Muscle layer of colon (tissue), 2 donors: ENCODE measurements around the gene DENND6A.
"Not testable (repeated sequence)": the region's sequence is repeated elsewhere in the genome, so short reads cannot be mapped to it uniquely, and the experiment has no call there.

Experiments used
- H3K27ac ChIP-seq: one replicate; pipeline ENCODE4 v1.7.0; 2013; ENCODE audit warnings: low read depth, mild to moderate bottlenecking, low read length, moderate library complexity
- H3K27me3 ChIP-seq, 2 donors: one replicate each; pipeline ENCODE4 v1.7.0; 2013; ENCODE audit warnings: low read length in 2 of 2, mild to moderate bottlenecking in 2 of 2; ENCODE audit not compliant: insufficient read depth in 2 of 2, control insufficient read depth in 1 of 2
- H3K36me3 ChIP-seq: one replicate; pipeline ENCODE4 v1.7.0; 2013; ENCODE audit warnings: mild to moderate bottlenecking, low read length; ENCODE audit not compliant: insufficient read depth
- H3K4me1 ChIP-seq: one replicate; pipeline ENCODE4 v1.7.0; 2013; ENCODE audit warnings: mild to moderate bottlenecking, low read length; ENCODE audit not compliant: insufficient read depth
- H3K4me3 ChIP-seq, 2 donors: one replicate each; pipeline ENCODE4 v1.7.0; 2013; ENCODE audit warnings: low read length in 2 of 2, low read depth in 1 of 2, mild to moderate bottlenecking in 1 of 2, moderate library complexity in 1 of 2
- H3K9ac ChIP-seq: one replicate; pipeline ENCODE4 v1.7.0; 2013; ENCODE audit warnings: low read length
- H3K9me3 ChIP-seq: one replicate; pipeline ENCODE4 v1.7.0; 2013; ENCODE audit warnings: mild to moderate bottlenecking, low read length
- donor health status: abdominal sarcoma.
- donor health status: Adenocarcinoma of cecum.

The DENND6A gene

GRCh38 chr3:57659806-57660439 lies 33.0 kb downstream of the DENND6A start:
- Histone ChIP-seq H3K27me3 (no peaks in the 10 kb centered on the region), H3K9ac (no peak overlapping the region), H3K27ac (no peak overlapping the region), H3K9me3 (no peaks in the 10 kb centered on the region), H3K4me3 (no peak overlapping the region), H3K36me3 (peaks cover 38% of the 10 kb centered on the region), H3K4me1 (no peaks in the 10 kb centered on the region)

GRCh38 chr3:57659004-57659673 lies 33.7 kb downstream of the DENND6A start:
- H3K27ac ChIP-seq: no peak overlapping the region
- no peaks in the 10 kb centered on the region for H3K4me1 ChIP-seq
- no peaks in the 10 kb centered on the region for H3K9me3 ChIP-seq
- peaks cover 38% of the 10 kb centered on the region for H3K36me3 ChIP-seq
- no peak overlapping the region for H3K9ac ChIP-seq
- H3K4me3 ChIP-seq: no peak overlapping the region
- H3K27me3 ChIP-seq: no peaks in the 10 kb centered on the region

- H3K27ac ChIP-seq: no peak overlapping the region
- no peaks in the 10 kb centered on the region for H3K4me1 ChIP-seq
- peaks cover 38% of the 10 kb centered on the region for H3K36me3 ChIP-seq
These were observed 34.3 kb downstream of the DENND6A start for GRCh38 chr3:57658536-57658935.

GRCh38 chr3:57655727-57656126 lies 37.1 kb downstream of the DENND6A start:
- Histone ChIP-seq H3K27me3 (no peaks in the 10 kb centered on the region), H3K27ac (no peak overlapping the region), H3K4me3 (no peak overlapping the region), H3K9me3 (no peaks in the 10 kb centered on the region), H3K9ac (no peak overlapping the region), H3K36me3 (peaks cover 31% of the 10 kb centered on the region), H3K4me1 (no peaks in the 10 kb centered on the region)

More at GRCh38 chr3:57658536-57658935, 34.3 kb downstream of the DENND6A start:
- Histone ChIP-seq H3K9ac (no peak overlapping the region), H3K27me3 (no peaks in the 10 kb centered on the region), H3K9me3 (no peaks in the 10 kb centered on the region), H3K4me3 (no peak overlapping the region)

GRCh38 chr3:57654267-57654666 lies 38.6 kb downstream of the DENND6A start:
- Histone ChIP-seq H3K27ac (no peak overlapping the region), H3K4me3 (no peak overlapping the region), H3K36me3 (peaks cover 20% of the 10 kb centered on the region)

GRCh38 chr3:57652203-57652602 lies 40.7 kb downstream of the DENND6A start:
- Histone ChIP-seq H3K9me3 (no peaks in the 10 kb centered on the region), H3K27me3 (no peaks in the 10 kb centered on the region), H3K4me3 (no peak overlapping the region), H3K27ac (no peak overlapping the region), H3K36me3 (peaks cover 7% of the 10 kb centered on the region), H3K9ac (no peak overlapping the region), H3K4me1 (no peaks in the 10 kb centered on the region)

More at GRCh38 chr3:57654267-57654666, 38.6 kb downstream of the DENND6A start:
- Histone ChIP-seq H3K27me3 (no peaks in the 10 kb centered on the region), H3K9ac (no peak overlapping the region), H3K9me3 (no peaks in the 10 kb centered on the region), H3K4me1 (no peaks in the 10 kb centered on the region)

- no peak overlapping the region for H3K27ac ChIP-seq
- no peak overlapping the region for H3K9ac ChIP-seq
- H3K4me3 ChIP-seq: no peak overlapping the region
- H3K4me1 ChIP-seq: no peaks in the 10 kb centered on the region
- no peaks in the 10 kb centered on the region for H3K9me3 ChIP-seq
- no peaks in the 10 kb centered on the region for H3K27me3 ChIP-seq
- peaks cover 15% of the 10 kb centered on the region for H3K36me3 ChIP-seq
These were observed 45.5 kb downstream of the DENND6A start for GRCh38 chr3:57647292-57647940.

- no peaks in the 10 kb centered on the region for H3K9me3 ChIP-seq
- H3K4me3 ChIP-seq: no peak overlapping the region
- no peaks in the 10 kb centered on the region for H3K4me1 ChIP-seq
- H3K36me3 ChIP-seq: peaks cover 15% of the 10 kb centered on the region
- no peak overlapping the region for H3K27ac ChIP-seq
- no peak overlapping the region for H3K9ac ChIP-seq
- no peaks in the 10 kb centered on the region for H3K27me3 ChIP-seq
These were observed 46.2 kb downstream of the DENND6A start for GRCh38 chr3:57646723-57647122.

GRCh38 chr3:57644740-57645139 lies 48.1 kb downstream of the DENND6A start:
- H3K9me3 ChIP-seq: no peaks in the 10 kb centered on the region
- no peak overlapping the region for H3K27ac ChIP-seq
- H3K4me1 ChIP-seq: no peaks in the 10 kb centered on the region
- no peak overlapping the region for H3K4me3 ChIP-seq
- H3K27me3 ChIP-seq: no peaks in the 10 kb centered on the region
- no peak overlapping the region for H3K9ac ChIP-seq
- peaks cover 18% of the 10 kb centered on the region for H3K36me3 ChIP-seq

GRCh38 chr3:57637391-57637790 lies 55.5 kb downstream of the DENND6A start:
- H3K27me3 ChIP-seq: no peaks in the 10 kb centered on the region
- H3K9me3 ChIP-seq: no peaks in the 10 kb centered on the region
- H3K4me3 ChIP-seq: no peak overlapping the region
- no peak overlapping the region for H3K27ac ChIP-seq
- no peak overlapping the region for H3K9ac ChIP-seq
- no peaks in the 10 kb centered on the region for H3K4me1 ChIP-seq
- H3K36me3 ChIP-seq: peaks cover 33% of the 10 kb centered on the region

GRCh38 chr3:57634259-57634658 lies 58.6 kb downstream of the DENND6A start:
- not testable (repeated sequence) for H3K27ac ChIP-seq, H3K4me3 ChIP-seq, H3K9me3 ChIP-seq, H3K27me3 ChIP-seq, H3K4me1 ChIP-seq, H3K9ac ChIP-seq
- peaks cover 49% of the 10 kb centered on the region for H3K36me3 ChIP-seq
